GM21381 (cell line): Measurements from ENCODE around the gene PITPNM3.
"Not testable (repeated sequence)": the region's sequence is repeated elsewhere in the genome, so short reads cannot be mapped to it uniquely, and the experiment has no call there.

Experiments
- ATAC-seq: cut with Tn5 transposase; IDR thresholded peaks from one replicate; pipeline ENCODE4 v1.9.1; 2021; ENCODE audit warnings: mild to moderate bottlenecking, moderate library complexity; ENCODE audit not compliant: unreplicated experiment

PITPNM3 gene

GRCh38 chr17:6556121-6557039, at the start of gene PITPNM3:
PITPNM3 (minus strand) TSS chr17:6556555; CDS start chr17:6556406, 149 bp downstream.
- ATAC-seq: no peak

GRCh38 chr17:6605142-6605541, 48.8 kb upstream of the PITPNM3 start:
- ATAC-seq: no peak

DNA sequence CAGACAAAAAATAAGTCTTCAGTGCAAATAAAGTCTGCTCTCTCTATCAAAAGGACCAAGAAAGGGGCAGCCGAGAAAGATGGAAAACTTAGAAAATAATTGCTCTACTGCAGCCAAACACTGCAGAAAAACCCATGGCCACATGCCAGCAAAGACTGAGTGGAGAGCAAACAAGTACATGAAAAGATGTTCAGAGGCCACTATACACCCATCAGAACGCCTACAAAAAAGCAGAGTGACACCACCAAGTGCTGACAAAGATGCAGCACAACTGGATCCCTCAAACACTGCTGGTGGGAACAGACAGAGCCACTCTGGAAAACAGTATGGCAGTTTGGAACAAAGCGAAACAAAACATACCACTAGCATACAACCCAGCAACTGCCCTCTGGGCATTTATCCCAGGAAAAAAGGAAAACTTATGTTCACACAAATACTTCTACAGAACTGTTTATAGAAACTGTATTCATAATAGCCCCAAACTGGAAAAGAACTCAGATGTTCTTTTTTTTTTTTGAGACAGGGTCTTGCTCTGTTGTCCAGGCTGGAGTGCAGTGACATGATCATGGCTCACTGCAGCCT, 47.5 kb upstream of the PITPNM3 start:
- no peak for ATAC-seq

DNA sequence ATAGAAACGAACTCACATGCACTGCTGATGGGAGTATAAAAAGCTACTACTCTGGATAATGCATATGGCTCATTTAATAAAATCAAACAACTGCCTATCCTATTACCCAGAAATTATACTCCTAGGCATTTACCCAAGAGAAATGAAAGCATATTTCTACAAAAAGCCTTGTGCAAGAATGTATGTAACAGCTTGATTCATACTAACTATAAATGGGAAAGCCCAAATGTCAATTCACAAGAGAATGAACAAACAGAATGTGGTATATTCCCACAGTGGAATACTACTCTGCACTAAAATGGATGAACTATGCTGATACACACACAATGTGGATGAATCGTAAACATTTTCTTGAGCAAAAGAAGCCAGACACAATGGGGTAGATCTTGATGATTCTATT, 45.8 kb upstream of the PITPNM3 start:
- ATAC-seq: no peak

GRCh38 chr17:6599364-6599763, 43.0 kb upstream of the PITPNM3 start:
- ATAC-seq: no peak

DNA sequence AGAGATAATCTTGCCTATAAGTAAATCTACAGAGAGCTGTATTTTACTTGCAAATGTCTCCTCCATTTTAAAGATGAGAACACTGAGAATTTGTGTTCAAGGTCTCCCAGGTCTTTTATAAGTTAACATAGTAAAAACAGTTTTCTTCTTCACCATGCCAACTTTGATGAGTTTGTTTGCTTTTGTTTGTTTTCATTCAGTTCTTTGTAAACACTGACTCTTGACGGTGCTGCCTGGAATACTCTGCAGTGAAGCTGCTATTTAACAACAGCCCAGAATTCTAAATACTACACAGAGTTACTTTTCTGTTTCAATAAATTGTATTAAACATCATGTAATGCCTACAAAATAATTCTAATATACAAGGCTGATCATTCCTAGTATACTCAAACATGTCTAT, 41.4 kb upstream of the PITPNM3 start:
- ATAC-seq: no peak

DNA sequence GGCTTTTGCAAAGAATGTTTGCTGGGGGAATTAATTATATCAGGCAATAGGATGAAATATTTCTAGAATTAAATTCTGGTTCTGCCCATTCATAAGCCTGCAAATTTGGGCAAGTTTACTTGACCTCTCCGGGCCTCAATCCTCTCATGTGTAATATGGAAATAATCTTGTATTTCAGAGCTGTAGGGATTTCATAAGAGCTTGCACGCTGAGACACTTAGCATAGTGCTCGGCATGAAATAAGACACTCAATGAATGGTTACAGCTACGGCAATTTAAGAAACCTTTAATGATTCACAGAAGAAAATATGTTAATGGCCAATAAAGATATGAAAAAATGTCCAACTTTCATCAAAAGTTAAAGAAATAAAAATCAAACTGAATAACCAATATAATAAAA, 40.6 kb upstream of the PITPNM3 start:
- ATAC-seq: no peak

- ATAC-seq: no peak
These were observed 40.2 kb upstream of the PITPNM3 start for GRCh38 chr17:6596511-6596910.

- no peak for ATAC-seq
These were observed 39.7 kb upstream of the PITPNM3 start for GRCh38 chr17:6596081-6596480.

- ATAC-seq: not testable (repeated sequence)
These were observed 37.0 kb upstream of the PITPNM3 start for GRCh38 chr17:6593371-6593770.

- ATAC-seq: no peak
These were observed 35.8 kb upstream of the PITPNM3 start for GRCh38 chr17:6592173-6592572.

DNA sequence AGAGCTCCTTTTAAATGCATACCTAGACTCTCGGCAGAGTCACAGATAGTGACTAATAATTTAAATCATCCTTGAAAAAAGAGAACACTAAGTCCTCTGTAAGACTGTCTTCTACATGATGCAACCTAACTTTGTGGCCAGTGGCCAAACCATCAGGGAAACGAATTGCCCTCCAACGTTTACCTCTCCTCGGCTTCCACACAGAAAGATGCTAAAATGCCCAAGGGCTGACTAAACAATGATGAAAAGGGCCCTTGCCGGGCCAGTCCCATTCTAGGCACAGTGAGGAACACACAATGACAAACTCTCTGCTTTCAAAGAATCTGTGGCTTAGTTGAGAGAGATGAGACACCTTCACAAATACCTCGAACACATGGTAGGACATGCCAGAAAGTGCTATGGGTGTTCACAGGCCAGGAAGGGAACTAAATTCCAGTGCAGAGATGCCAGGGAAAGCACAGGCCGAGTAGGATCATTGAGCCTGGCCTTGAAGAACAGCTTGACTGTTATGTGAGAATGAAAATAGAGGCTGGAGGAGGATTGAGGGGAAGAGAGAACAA, 35.3 kb upstream of the PITPNM3 start:
- ATAC-seq: no peak

DNA sequence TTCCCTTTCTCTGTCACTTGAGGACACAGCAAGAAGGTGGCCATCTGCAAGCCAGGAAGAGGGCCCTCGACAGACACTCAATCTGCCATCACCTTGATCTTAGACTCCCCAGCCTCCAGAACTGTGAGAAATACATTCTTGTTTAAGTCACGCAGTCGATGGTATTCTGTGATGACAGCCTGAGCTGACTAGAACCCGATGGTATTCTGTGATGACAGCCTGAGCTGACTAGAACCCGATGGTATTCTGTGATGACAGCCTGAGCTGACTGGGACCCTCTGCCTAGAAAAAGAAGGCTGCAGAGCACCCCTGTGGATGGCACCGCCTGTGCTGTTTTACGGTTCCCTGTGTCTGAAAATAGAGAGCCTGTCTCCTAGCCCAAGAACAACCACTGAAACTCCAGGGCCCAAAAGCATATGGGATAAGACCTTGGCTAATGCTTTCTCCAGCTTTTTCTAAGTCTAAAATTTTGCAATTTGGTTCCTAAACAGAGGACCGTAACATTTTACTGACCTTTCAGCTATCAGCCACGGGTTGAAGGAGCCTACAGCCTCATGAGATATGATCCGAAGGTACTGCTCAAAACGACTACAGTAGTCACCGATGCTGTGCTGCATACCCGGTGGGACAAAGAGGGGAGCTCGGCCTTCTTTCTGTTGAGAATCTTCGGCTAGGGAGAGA, 33.1 kb upstream of the PITPNM3 start:
- no peak for ATAC-seq

- ATAC-seq: no peak
These were observed 31.8 kb upstream of the PITPNM3 start for GRCh38 chr17:6588165-6588564.

DNA sequence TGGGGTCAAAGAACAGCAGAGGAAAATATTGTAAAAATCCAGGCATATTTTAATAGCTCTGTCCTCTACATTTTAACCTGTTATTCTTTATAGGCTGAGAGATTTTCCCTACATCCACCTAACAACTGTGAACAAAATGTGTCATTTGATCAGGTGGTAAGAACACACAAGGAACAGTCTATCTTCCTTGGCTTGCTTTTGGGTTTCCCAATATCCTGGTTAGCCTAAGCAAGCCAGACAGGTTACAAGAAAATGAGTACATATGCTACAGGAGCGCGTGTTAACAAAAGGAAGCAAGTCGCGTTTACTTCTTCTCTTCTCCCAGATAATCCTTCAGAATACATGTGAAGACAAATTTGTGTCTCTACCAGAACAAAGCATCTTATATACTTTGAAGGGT, 31.0 kb upstream of the PITPNM3 start:
- ATAC-seq: no peak

DNA sequence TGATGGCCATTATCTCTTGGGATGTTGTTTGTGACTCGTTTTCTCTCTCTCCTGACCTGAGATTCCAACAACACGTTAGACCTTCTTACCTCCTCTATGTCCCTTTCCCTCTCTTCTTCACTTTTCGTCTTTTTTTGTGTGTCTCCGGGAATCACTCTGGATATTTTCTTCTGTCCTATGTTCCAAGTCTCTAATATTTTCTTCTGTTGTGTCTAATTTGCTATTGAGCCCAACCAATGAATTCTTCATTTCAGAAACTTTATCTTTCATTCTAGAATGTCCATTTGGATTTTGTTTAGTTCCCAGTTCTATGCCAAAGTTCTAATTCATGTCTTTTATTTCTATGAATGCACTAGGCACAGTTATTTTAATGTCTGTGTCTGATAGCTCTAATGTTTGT, 27.1 kb upstream of the PITPNM3 start:
- no peak for ATAC-seq

- ATAC-seq: no peak
These were observed 24.3 kb upstream of the PITPNM3 start for GRCh38 chr17:6580625-6581024.

DNA sequence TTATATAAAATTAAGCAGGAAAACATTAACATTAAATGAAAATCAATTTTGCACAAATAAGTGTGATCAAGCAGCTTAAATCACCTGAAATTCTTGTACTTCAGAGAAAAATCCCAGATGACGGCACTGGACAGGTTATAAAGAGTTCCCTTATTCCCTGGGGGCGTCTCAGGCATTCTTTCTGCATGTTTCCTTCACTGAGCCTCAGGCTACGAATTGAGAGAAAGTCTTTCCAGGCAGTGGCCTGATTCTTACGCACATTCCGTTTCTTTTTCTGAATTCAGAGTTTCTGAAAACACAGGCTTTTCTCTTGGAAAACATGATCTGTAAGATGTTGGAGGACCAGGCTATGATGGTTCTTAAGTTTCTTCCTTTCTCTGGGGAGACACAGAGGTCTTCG, 22.1 kb upstream of the PITPNM3 start:
- no peak for ATAC-seq

GRCh38 chr17:6577686-6578263, 21.4 kb upstream of the PITPNM3 start:
- no peak for ATAC-seq

DNA sequence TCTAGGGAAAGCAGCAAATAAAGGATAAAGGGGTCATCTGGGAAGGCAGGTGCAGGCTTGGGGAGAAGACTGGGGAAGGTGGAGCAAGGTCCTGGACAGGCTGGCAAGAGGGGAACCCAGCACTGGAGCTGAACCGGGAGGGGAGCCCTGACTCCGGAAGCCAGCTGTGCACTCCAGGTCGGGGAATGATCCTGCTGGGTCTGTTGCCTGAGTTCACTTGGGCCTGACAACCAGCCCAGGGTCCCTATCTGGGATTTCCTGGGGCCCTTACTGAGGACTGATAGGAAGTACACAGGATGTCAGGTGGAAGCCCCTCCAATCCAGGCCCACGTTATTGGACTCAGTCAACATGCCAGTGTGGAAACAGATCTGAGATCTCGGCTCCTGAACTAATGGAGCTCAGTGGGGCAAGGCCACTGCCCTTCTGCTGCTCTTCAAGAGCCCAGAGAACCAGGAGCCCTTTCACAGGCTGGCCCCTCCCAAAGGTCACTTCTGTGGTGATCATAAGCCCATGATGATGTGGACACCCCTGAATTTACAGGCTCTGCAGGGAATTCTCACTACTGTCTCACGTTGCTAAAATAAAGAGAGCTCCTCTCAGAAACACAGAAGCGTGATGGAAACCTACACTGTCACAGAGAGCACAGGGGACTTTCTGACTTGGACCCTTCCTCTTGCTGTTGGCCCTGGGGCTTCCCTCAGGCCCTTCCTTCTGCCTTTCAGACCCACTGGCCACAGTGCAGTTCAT, 19.9 kb upstream of the PITPNM3 start:
- no peak for ATAC-seq
